IPS DF 6.9 (cell line): Measurements from ENCODE around the gene CTRB1.
"Not testable (repeated sequence)": the region's sequence is repeated elsewhere in the genome, so short reads cannot be mapped to it uniquely, and the experiment has no call there.

Source experiments
- DNase-seq: peaks from one replicate; pipeline ENCODE4 v3.0.0-alpha.2; 2013; ENCODE audit warnings: low read depth, low spot score
- H3K27ac ChIP-seq: one replicate; pipeline ENCODE4 v1.5.1; 2013; ENCODE audit warnings: low read length, control low read depth
- H3K27me3 ChIP-seq: 2 replicates; pipeline ENCODE4 v1.6.1; 2013; ENCODE audit warnings: mild to moderate bottlenecking, low read length; ENCODE audit not compliant: control insufficient read depth, insufficient read depth
- H3K36me3 ChIP-seq: 2 replicates; pipeline ENCODE4 v1.6.1; 2013; ENCODE audit warnings: low read length; ENCODE audit not compliant: control insufficient read depth, insufficient read depth
- H3K4me1 ChIP-seq: 2 replicates; pipeline ENCODE4 v1.6.1; 2013; ENCODE audit warnings: low read length; ENCODE audit not compliant: control insufficient read depth, insufficient read depth
- H3K4me3 ChIP-seq: 2 replicates; pipeline ENCODE4 v1.5.1; 2013; ENCODE audit warnings: mild to moderate bottlenecking, low read length
- H3K9me3 ChIP-seq: 2 replicates; pipeline ENCODE4 v1.6.1; 2013; ENCODE audit warnings: low read length, inconsistent platforms; ENCODE audit not compliant: control insufficient read depth, insufficient read depth
- WGBS: extraction: QIAGEN DNeasy Blood & Tissue Kit; methylation state at CpG from one replicate; pipeline ENCODE4 v1.1.7; 2013; ENCODE audit warnings: mixed read lengths, missing lambda C conversion rate; ENCODE audit not compliant: insufficient read length, insufficient coverage; 5-methylcytosine and 5-hydroxymethylcytosine counted together

Gene CTRB1

GRCh38 chr16:75241412-75241811 lies 22.6 kb downstream of the CTRB1 start:
- H3K4me1 ChIP-seq: peaks cover 7% of the 10 kb centered on the region
- no peak overlapping the region for H3K27ac ChIP-seq
- no peak for DNase-seq
- no CpG with 5 or more reads among the region's 8 CpGs for WGBS
- no peaks in the 10 kb centered on the region for H3K9me3 ChIP-seq
- no peaks in the 10 kb centered on the region for H3K27me3 ChIP-seq
- H3K36me3 ChIP-seq: peaks cover 26% of the 10 kb centered on the region
- H3K4me3 ChIP-seq: no peak overlapping the region

GRCh38 chr16:75241955-75242354 lies 23.2 kb downstream of the CTRB1 start:
- H3K4me3 ChIP-seq: no peak overlapping the region
- H3K27ac ChIP-seq: no peak overlapping the region
- H3K27me3 ChIP-seq: no peaks in the 10 kb centered on the region
- WGBS: no CpG with 5 or more reads among the region's 13 CpGs
- DNase-seq: no peak
- H3K4me1 ChIP-seq: peaks cover 10% of the 10 kb centered on the region
- H3K36me3 ChIP-seq: peaks cover 22% of the 10 kb centered on the region
- no peaks in the 10 kb centered on the region for H3K9me3 ChIP-seq

GRCh38 chr16:75242436-75243078 lies 23.8 kb downstream of the CTRB1 start:
- H3K9me3 ChIP-seq, H3K4me3 ChIP-seq, H3K27ac ChIP-seq, H3K27me3 ChIP-seq, DNase-seq, H3K4me1 ChIP-seq: not testable (repeated sequence)
- peaks cover 19% of the 10 kb centered on the region for H3K36me3 ChIP-seq
- WGBS: no CpG with 5 or more reads among the region's 27 CpGs

GRCh38 chr16:75243667-75244224 lies 25.0 kb downstream of the CTRB1 start:
- DNase-seq: no peak
- peaks cover 12% of the 10 kb centered on the region for H3K4me1 ChIP-seq
- H3K27ac ChIP-seq: no peak overlapping the region
- H3K4me3 ChIP-seq: no peak overlapping the region
- H3K27me3 ChIP-seq: no peaks in the 10 kb centered on the region
- WGBS: no CpG with 5 or more reads among the region's 20 CpGs
- no peaks in the 10 kb centered on the region for H3K9me3 ChIP-seq
- H3K36me3 ChIP-seq: peaks cover 21% of the 10 kb centered on the region

GRCh38 chr16:75244225-75244809 lies 25.5 kb downstream of the CTRB1 start:
- DNase-seq: no peak
- Histone ChIP-seq H3K36me3 (peaks cover 21% of the 10 kb centered on the region), H3K4me3 (no peak overlapping the region), H3K27me3 (no peaks in the 10 kb centered on the region), H3K27ac (no peak overlapping the region), H3K4me1 (peaks cover 14% of the 10 kb centered on the region), H3K9me3 (no peaks in the 10 kb centered on the region)
- no CpG with 5 or more reads among the region's 7 CpGs for WGBS

GRCh38 chr16:75244844-75245758 lies 26.3 kb downstream of the CTRB1 start:
- no peak overlapping the region for H3K27ac ChIP-seq

GRCh38 chr16:75246504-75247205 lies 27.9 kb downstream of the CTRB1 start:
- no peak for DNase-seq
- no peak overlapping the region for H3K4me3 ChIP-seq
- peaks cover 12% of the 10 kb centered on the region for H3K36me3 ChIP-seq
- no CpG with 5 or more reads among the region's 12 CpGs for WGBS
- peaks cover 20% of the 10 kb centered on the region for H3K4me1 ChIP-seq
- H3K27me3 ChIP-seq: no peaks in the 10 kb centered on the region
- no peak overlapping the region for H3K27ac ChIP-seq
- no peaks in the 10 kb centered on the region for H3K9me3 ChIP-seq

More at GRCh38 chr16:75244844-75245758, 26.3 kb downstream of the CTRB1 start:
- H3K27me3 ChIP-seq: no peaks in the 10 kb centered on the region
- DNase-seq: no peak
- peaks cover 20% of the 10 kb centered on the region for H3K4me1 ChIP-seq
- whole genome bisulfite sequencing: no CpG with 5 or more reads among the region's 25 CpGs
- H3K36me3 ChIP-seq: peaks cover 21% of the 10 kb centered on the region
- no peak overlapping the region for H3K4me3 ChIP-seq
- H3K9me3 ChIP-seq: no peaks in the 10 kb centered on the region

- H3K36me3 ChIP-seq: peaks cover 6% of the 10 kb centered on the region
- no CpG with 5 or more reads among the region's 13 CpGs for WGBS
- no peaks in the 10 kb centered on the region for H3K27me3 ChIP-seq
- H3K9me3 ChIP-seq: no peaks in the 10 kb centered on the region
- H3K4me1 ChIP-seq: peaks cover 24% of the 10 kb centered on the region
- no peak overlapping the region for H3K27ac ChIP-seq
- H3K4me3 ChIP-seq: no peak overlapping the region
- no peak for DNase-seq
Measured at GRCh38 chr16:75247249-75247648, 28.5 kb downstream of the CTRB1 start.

GRCh38 chr16:75248142-75248535 lies 29.4 kb downstream of the CTRB1 start:
- DNase-seq: no peak
- H3K27ac ChIP-seq: no peak overlapping the region
- 0 out of 2 replicates have a peak, but pooled peaks cover 2% of the 10 kb centered on the region for H3K36me3 ChIP-seq
- H3K27me3 ChIP-seq: no peaks in the 10 kb centered on the region
- no peaks in the 10 kb centered on the region for H3K9me3 ChIP-seq
- peaks cover 32% of the 10 kb centered on the region for H3K4me1 ChIP-seq
- no CpG with 5 or more reads among the region's 13 CpGs for WGBS
- H3K4me3 ChIP-seq: no peak overlapping the region
